Measurements from ENCODE around the gene INTS2. TPM values are rescaled to one million over a fixed set of nuclear protein-coding genes. Genes with fewer than 3 reads are reported as not detected.

The INTS2 gene
- total RNA-seq, 1 experiment from 2014 or later, result 11.8 TPM

- H3K9me3 Mint-ChIP-seq (ENCODE audit: unreplicated experiment), result no peaks in the 10 kb centered on the region
- DNase-seq (ENCODE audit: unreplicated experiment), result no peak
- no peaks in the 10 kb centered on the region for H3K4me1 Mint-ChIP-seq (ENCODE audit: insufficient read depth, unreplicated experiment)
- ChIA-PET CTCF (interaction anchor here (0.6 kb wide), 1 partner anchor 421 kb away, joined by 3 read pairs; no protein-coding TSS in a partner anchor), POLR2A (no interaction called here)
- H3K27me3 Mint-ChIP-seq (ENCODE audit: insufficient read depth, unreplicated experiment), result no peaks in the 10 kb centered on the region
- no TSS peak for BruUV-seq (replicated peaks)
- no peak overlapping the region for H3K27ac Mint-ChIP-seq (ENCODE audit: low read depth, unreplicated experiment)
- peaks cover 53% of the 10 kb centered on the region for H3K36me3 Mint-ChIP-seq (ENCODE audit: insufficient read depth, unreplicated experiment)
- intact Hi-C loops (cut with micrococcal nuclease), result no loop called here
- no peak overlapping the region for H3K4me3 Mint-ChIP-seq (ENCODE audit: unreplicated experiment)
- no peak for TF ChIP-seq CTCF (IDR thresholded peaks at IDR 0.05; ENCODE audit: unreplicated experiment)
Observed at GRCh38 chr17:61872099-61872498, 55.7 kb downstream of the INTS2 start.

GRCh38 chr17:61869138-61869537, 58.6 kb downstream of the INTS2 start:
- Mint-ChIP-seq H3K4me1 (ENCODE audit: insufficient read depth, unreplicated experiment) (no peaks in the 10 kb centered on the region), H3K4me3 (ENCODE audit: unreplicated experiment) (no peak overlapping the region), H3K9me3 (ENCODE audit: unreplicated experiment) (no peaks in the 10 kb centered on the region), H3K27me3 (ENCODE audit: insufficient read depth, unreplicated experiment) (no peaks in the 10 kb centered on the region), H3K27ac (ENCODE audit: low read depth, unreplicated experiment) (no peak overlapping the region), H3K36me3 (ENCODE audit: insufficient read depth, unreplicated experiment) (peaks cover 59% of the 10 kb centered on the region)
- no TSS peak for BruUV-seq (replicated peaks)
- no peak for TF ChIP-seq CTCF (IDR thresholded peaks at IDR 0.05; ENCODE audit: unreplicated experiment)
- intact Hi-C loops (cut with micrococcal nuclease), result loop anchor here (10.0 kb wide), 1 partner anchor 226 kb away; no protein-coding TSS in a partner anchor
- no peak for DNase-seq (ENCODE audit: unreplicated experiment)
- CTCF ChIA-PET, result no interaction called here
- POLR2A ChIA-PET, result interaction anchor here (0.8 kb wide), 1 partner anchor 23 kb away, joined by 3 read pairs; no protein-coding TSS in a partner anchor

- ChIA-PET POLR2A (no interaction called here), CTCF (no interaction called here)
- BruUV-seq (replicated peaks), result no TSS peak
- Mint-ChIP-seq H3K36me3 (ENCODE audit: insufficient read depth, unreplicated experiment) (peaks cover 51% of the 10 kb centered on the region), H3K27me3 (ENCODE audit: insufficient read depth, unreplicated experiment) (no peaks in the 10 kb centered on the region), H3K4me1 (ENCODE audit: insufficient read depth, unreplicated experiment) (peaks cover 4% of the 10 kb centered on the region), H3K9me3 (ENCODE audit: unreplicated experiment) (no peaks in the 10 kb centered on the region), H3K4me3 (ENCODE audit: unreplicated experiment) (no peak overlapping the region), H3K27ac (ENCODE audit: low read depth, unreplicated experiment) (no peak overlapping the region)
- intact Hi-C loops (cut with micrococcal nuclease), result loop anchor here (10.0 kb wide), 1 partner anchor 227 kb away; no protein-coding TSS in a partner anchor
- TF ChIP-seq CTCF (IDR thresholded peaks at IDR 0.05; ENCODE audit: unreplicated experiment), result no peak
- DNase-seq (ENCODE audit: unreplicated experiment), result no peak
Observed at GRCh38 chr17:61868074-61868473, 59.7 kb downstream of the INTS2 start.

GRCh38 chr17:61867033-61867432, 60.7 kb downstream of the INTS2 start:
- no peak for TF ChIP-seq CTCF (IDR thresholded peaks at IDR 0.05; ENCODE audit: unreplicated experiment)
- intact Hi-C loops (cut with micrococcal nuclease), result loop anchor here (10.0 kb wide), 1 partner anchor 228 kb away; no protein-coding TSS in a partner anchor
- Mint-ChIP-seq H3K27me3 (ENCODE audit: insufficient read depth, unreplicated experiment) (no peaks in the 10 kb centered on the region), H3K9me3 (ENCODE audit: unreplicated experiment) (no peaks in the 10 kb centered on the region), H3K4me1 (ENCODE audit: insufficient read depth, unreplicated experiment) (peaks cover 11% of the 10 kb centered on the region), H3K36me3 (ENCODE audit: insufficient read depth, unreplicated experiment) (peaks cover 49% of the 10 kb centered on the region), H3K4me3 (ENCODE audit: unreplicated experiment) (no peak overlapping the region), H3K27ac (ENCODE audit: low read depth, unreplicated experiment) (peak overlapping the region; percentile 13)
- no TSS peak for BruUV-seq (replicated peaks)
- ChIA-PET CTCF (interaction anchor here (0.5 to 0.6 kb wide), 2 partner anchors 39 to 221 kb away, joined by 3 read pairs; no protein-coding TSS in a partner anchor), POLR2A (interaction anchor here (0.6 kb wide), 1 partner anchor 23 kb away, joined by 3 read pairs; no protein-coding TSS in a partner anchor)
- no peak for DNase-seq (ENCODE audit: unreplicated experiment)
